HepG2 (cell line): ENCODE results near the gene DPAGT1. TPM values are rescaled to one million over a fixed set of nuclear protein-coding genes. Genes with fewer than 3 reads are reported as not detected.
A peak's percentile ranks its signal among the peaks of the same experiment; 100 is the strongest.

Experiments
- ATAC-seq: fragments of 200-7000 bp; cut with Tn5 transposase; 3 replicates; pipeline ENCODE4 v1.9.1; 2020; ENCODE audit warnings: mild to moderate bottlenecking, moderate library complexity
- BruUV-seq: library from RNA; stranded (reverse); fragments of 400-500 nt; replicated peaks from 2 replicates; lab custom pipeline; 2021; lab: Mats Ljungman, UMichigan
- CTCF ChIA-PET: fragments of 300-600 bp; formaldehyde crosslinking; extraction: SDS; loops from one replicate; lab custom pipeline; 2021; ENCODE audit warnings: low total read pairs, inconsistent platforms, low intra/inter-chr PET ratio; lab: Yijun Ruan, JAX
- POLR2A ChIA-PET: fragments of 350-600 bp; sonication (Branson Sonifier 250); formaldehyde crosslinking; loops from one replicate; lab custom pipeline; 2020; ENCODE audit warnings: antibody characterized with exemption, inconsistent platforms; lab: Yijun Ruan, JAX
- DNase-seq: peaks from one replicate; pipeline ENCODE4 v3.0.0-alpha.2; 2015; ENCODE audit warnings: low spot score
- FAIRE-seq: peaks from 3 replicates; lab custom pipeline; 2011; peaks lifted over from hg19 to GRCh38; lab: Jason Lieb, UNC
- H2AFZ ChIP-seq: one replicate; pipeline ENCODE4 v1.6.1; 2011; ENCODE audit warnings: low read length, inconsistent platforms
- H3K27ac ChIP-seq: fragments of 300-600 bp; 3 replicates; pipeline ENCODE4 v1.8.0; 2011; ENCODE audit warnings: mixed run types, mild to moderate bottlenecking, mixed read lengths, low read length, inconsistent platforms; ENCODE audit not compliant: insufficient read depth; ENCODE audit errors: extremely low read length
- H3K27me3 ChIP-seq, 2 experiments: fragments of 200-600 bp in 1 of 2; 2 replicates in 1 of 2; 3 replicates in 1 of 2; pipeline versions ENCODE4 v1.6.0 to v1.8.0; 2011; ENCODE audit warnings: low read length in 2 of 2, mild to moderate bottlenecking in 2 of 2, moderate library complexity in 2 of 2, inconsistent platforms in 1 of 2; ENCODE audit not compliant: insufficient read depth in 2 of 2, control insufficient read depth in 1 of 2
- H3K36me3 ChIP-seq, 2 experiments: fragments of 200-600 bp in 1 of 2; replicated peaks in 1 of 2; 2 replicates in 1 of 2; 3 replicates in 1 of 2; pipeline versions ENCODE4 v1.5.1 to v1.8.0; 2011; ENCODE audit warnings: low read length in 2 of 2, inconsistent platforms in 1 of 2; ENCODE audit not compliant: insufficient read depth in 2 of 2, control insufficient read depth in 1 of 2
- H3K4me1 ChIP-seq: 2 replicates; pipeline ENCODE4 v1.5.1; 2012; ENCODE audit warnings: low read length, inconsistent platforms; ENCODE audit not compliant: insufficient read depth
- H3K4me2 ChIP-seq: 2 replicates; pipeline ENCODE4 v1.6.0; 2011; ENCODE audit warnings: low read depth, low read length, inconsistent platforms
- H3K4me3 ChIP-seq, 3 experiments: fragments of 200-600 bp in 1 of 3; sonication (generic), shearing (Covaris generic) in 1 of 3; replicated peaks in 1 of 3; 2 replicates each; pipeline ENCODE4 v1.5.1; 2011 to 2016; ENCODE audit warnings: low read length in 3 of 3, inconsistent platforms in 2 of 3, low read depth in 2 of 3, mild to moderate bottlenecking in 2 of 3, control low read depth in 1 of 3, mixed read lengths in 1 of 3; ENCODE audit not compliant: insufficient read depth in 1 of 3
- H3K79me2 ChIP-seq: one replicate; pipeline ENCODE4 v1.6.1; 2011; ENCODE audit warnings: low read length, inconsistent platforms; ENCODE audit not compliant: insufficient read depth
- H3K9ac ChIP-seq: 2 replicates; pipeline ENCODE4 v1.6.0; 2011; ENCODE audit warnings: mild to moderate bottlenecking, low read depth, low read length, inconsistent platforms; ENCODE audit not compliant: insufficient read depth
- H3K9me3 ChIP-seq: 2 replicates; pipeline ENCODE4 v1.5.1; 2012; ENCODE audit warnings: mild to moderate bottlenecking, low read length
- H4K20me1 ChIP-seq: 2 replicates; pipeline ENCODE4 v1.6.0; 2011; ENCODE audit warnings: inconsistent platforms, mild to moderate bottlenecking, low read length, moderate library complexity; ENCODE audit not compliant: insufficient read depth
- ATF1 ChIP-seq: IDR thresholded peaks from 2 replicates; pipeline ENCODE4 v1.6.1; 2016; ENCODE audit warnings: mild to moderate bottlenecking, control low read depth
- BATF2 ChIP-seq: sonication (generic); formaldehyde crosslinking; IDR thresholded peaks from 2 replicates; pipeline ENCODE4 v1.8.0; 2022; ENCODE audit warnings: mild to moderate bottlenecking, missing genetic modification reagents, moderate library complexity
- JARID2 ChIP-seq: sonication (generic); formaldehyde crosslinking; IDR thresholded peaks from 2 replicates; pipeline ENCODE4 v1.8.1; 2023; ENCODE audit warnings: missing genetic modification reagents, inconsistent platforms; ENCODE audit not compliant: insufficient replicate concordance
- MAX ChIP-seq: IDR thresholded peaks from 2 replicates; pipeline ENCODE4 v1.6.1; 2012; ENCODE audit warnings: inconsistent platforms
- NFYC ChIP-seq: IDR thresholded peaks from 2 replicates; pipeline ENCODE4 v1.6.1; 2016; ENCODE audit warnings: missing genetic modification reagents, missing compliant biosample characterization
- PBX2 ChIP-seq: IDR thresholded peaks from 2 replicates; pipeline ENCODE4 v1.6.1; 2016; ENCODE audit warnings: control low read depth
- SNAPC2 ChIP-seq: sonication (generic); formaldehyde crosslinking; IDR thresholded peaks from 2 replicates; pipeline ENCODE4 v1.8.1; 2022; ENCODE audit warnings: mild to moderate bottlenecking, missing genetic modification reagents
- ZBTB26 ChIP-seq: IDR thresholded peaks from 2 replicates; pipeline ENCODE4 v1.6.1; 2016; ENCODE audit warnings: missing compliant biosample characterization, missing genetic modification reagents, borderline replicate concordance
- ZNF160 ChIP-seq: sonication (generic); formaldehyde crosslinking; IDR thresholded peaks from 2 replicates; pipeline ENCODE4 v1.8.0; 2022; ENCODE audit warnings: mild to moderate bottlenecking, inconsistent platforms, missing genetic modification reagents
- ZNF331 ChIP-seq: sonication (generic); formaldehyde crosslinking; IDR thresholded peaks from 2 replicates; pipeline ENCODE4 v1.4.0; 2020; ENCODE audit warnings: missing genetic modification reagents
- ZNF564 ChIP-seq: sonication (generic); formaldehyde crosslinking; IDR thresholded peaks from 2 replicates; pipeline ENCODE4 v1.8.1; 2023; ENCODE audit warnings: mild to moderate bottlenecking, missing genetic modification reagents
- ZNF687 ChIP-seq: sonication (generic); formaldehyde crosslinking; IDR thresholded peaks from 2 replicates; pipeline ENCODE4 v1.5.1; 2020; ENCODE audit warnings: mild to moderate bottlenecking, missing genetic modification reagents, moderate library complexity
- WGBS: methylation state at CpG from one replicate; pipeline ENCODE4 v1.1.6; 2017; ENCODE audit warnings: low lambda C conversion rate; 5-methylcytosine and 5-hydroxymethylcytosine counted together
- in situ Hi-C: cut with HindIII; loops from 2 replicates; pipeline ENCODE4 v1.10.0; 2017; ENCODE audit warnings: low pct_unique_long_range_greater_than_20kb; ENCODE audit not compliant: extremely low pct_ligation_motif_present
- intact Hi-C: fragments of 100-400 bp; cut with micrococcal nuclease; formaldehyde crosslinking; loops from one replicate; pipeline ENCODE4 v1.10.0; 2022; ENCODE audit not compliant: unreplicated experiment
- polyA plus RNA-seq, 8 experiments: library from polyadenylated mRNA; depleted of rRNA in 3 of 8; stranded (reverse) in 7 of 8; unstranded in 1 of 8; fragments of >200 nt; fragmentation: Illumina TruSeq in 4 of 8; extraction: Trizol in 4 of 8; gene quantifications; 2 replicates each; pipeline versions ENCODE4 v1.2.1 to v1.2.3, GENCODE V29; 2011 to 2016; ENCODE audit warnings: low read depth in 4 of 8, missing spikeins in 1 of 8, mixed read lengths in 1 of 8; ENCODE audit not compliant: insufficient read depth in 1 of 8
- total RNA-seq, 5 experiments: library from RNA; depleted of rRNA; stranded (reverse); fragments of >200 nt; fragmentation: Illumina TruSeq; extraction: Trizol; gene quantifications; 2 replicates each; pipeline ENCODE4 v1.2.3, GENCODE V29; 2016; ENCODE audit warnings: low read depth in 1 of 5

Gene DPAGT1
- total and polyA plus RNA-seq, 2 of the 13 experiments (the other 11 are each of a cell fraction or from before 2014, with no cell fraction given) = 37.6 to 70.7 TPM

- H3K9ac ChIP-seq = peak overlapping the region; percentile 77
- no peak overlapping the region for H2AFZ ChIP-seq
- H3K4me1 ChIP-seq = peaks cover 33% of the 10 kb centered on the region
- no peaks in the 10 kb centered on the region for H3K9me3 ChIP-seq
- H3K4me3 ChIP-seq = peak overlapping the region; percentile 68 to 86 (median 85)
- H3K36me3 ChIP-seq = peaks cover 1 to 23% of the 10 kb centered on the region in 2 experiments
- no peaks in the 10 kb centered on the region for H3K79me2 ChIP-seq
- no peaks in the 10 kb centered on the region; a peak in 1 of 5 replicates for H3K27me3 ChIP-seq
- in situ Hi-C loops = no loop called here
- BruUV-seq = no TSS peak
- H3K4me2 ChIP-seq = peak overlapping the region; percentile 82
- ChIA-PET CTCF (no interaction called here), POLR2A (interaction anchor here (0.8 to 4.2 kb wide), 8 partner anchors 9 to 316 kb away, joined by 3 to 75 read pairs (median 5); partner anchors contain the start of genes HINFP, HMBS, NHERF4 and VPS11)
- peak; percentile 76 for ATAC-seq
- DNase-seq = peak; percentile 73
- peak; percentile 76 for FAIRE-seq
- H3K27ac ChIP-seq = peak overlapping the region; percentile 65
- no peaks in the 10 kb centered on the region for H4K20me1 ChIP-seq
- intact Hi-C loops = loop anchor here (5.0 kb wide), 1 partner anchor 89 kb away; no protein-coding TSS in a partner anchor
- WGBS = 19% methylated on average over 2 of the region's 8 CpGs
- TF ChIP-seq BATF2 = no peak
- TF ChIP-seq ZBTB26 = 0 out of 2 replicates have a peak, but pooled peaks have one; percentile 6
- TF ChIP-seq ZNF687 (CRISPR knock-in tag) = peak; percentile 29; the same call in 1 of the 2 replicates
- TF ChIP-seq ATF1 = 0 out of 2 replicates have a peak, but pooled peaks have one; percentile 32
- peak; percentile 39 for TF ChIP-seq MAX
- TF ChIP-seq ZNF564 (CRISPR knock-in tag) = 0 out of 2 replicates have a peak, but pooled peaks have one; percentile 29
- 0 out of 2 replicates have a peak, but pooled peaks have one; percentile 43 for TF ChIP-seq SNAPC2 (CRISPR knock-in tag)
- TF ChIP-seq ZNF331 (CRISPR knock-in tag) = 0 out of 2 replicates have a peak, but pooled peaks have one; percentile 1
- peak; percentile 85 for TF ChIP-seq PBX2
- no peak for TF ChIP-seq JARID2 (CRISPR knock-in tag)
- peak; percentile 77 for TF ChIP-seq NFYC (CRISPR knock-in tag)
- no peak for TF ChIP-seq ZNF160 (CRISPR knock-in tag)
Measured at GRCh38 chr11:119108146-119108856, 6.6 kb upstream of the DPAGT1 start.
